K562 (cell line): ENCODE results near the gene MYG1. TPM values are rescaled to one million over a fixed set of nuclear protein-coding genes. Genes with fewer than 3 reads are reported as not detected.
A peak's percentile ranks its signal among the peaks of the same experiment; 100 is the strongest.

ENCODE experiments used
- NFIX ChIP-seq: fragments of 250-450 bp; sonication (Bioruptor Pico); IDR thresholded peaks from 2 replicates; pipeline ENCODE4 v1.4.0; 2020; ENCODE audit warnings: low read depth, mild to moderate bottlenecking, moderate library complexity
- RFX5 ChIP-seq: IDR thresholded peaks from 2 replicates; pipeline ENCODE4 v1.6.1; 2011; ENCODE audit warnings: low read depth, mild to moderate bottlenecking, improper control_type of control experiment, low read length
- RNF2 ChIP-seq: sonication (generic); IDR thresholded peaks from 2 replicates; pipeline ENCODE4 v1.6.1; 2016
- ZNF766 ChIP-seq: fragments of 200-800 bp; sonication (Bioruptor generic); conservative IDR thresholded peaks from 2 replicates; pipeline ENCODE4 v1.6.1; 2016; ENCODE audit warnings: missing genetic modification characterization, missing compliant biosample characterization
- polyA plus RNA-seq, 8 experiments: library from polyadenylated mRNA; depleted of rRNA in 4 of 8; stranded (reverse) in 5 of 8; unstranded in 3 of 8; fragments of >200 nt; fragmentation: Nextera tagmentation in 2 of 8; fragmentation: Illumina TruSeq in 1 of 8; extraction: Ambion mirVana in 2 of 8; extraction: Trizol in 1 of 8; gene quantifications; 2 replicates each; pipeline versions ENCODE4 v1.2.1 to v1.2.3, GENCODE V29; 2011 to 2014; ENCODE audit warnings: inconsistent platforms in 1 of 8, missing spikeins in 1 of 8
- total RNA-seq, 7 experiments: library from RNA; depleted of rRNA in 6 of 7; stranded (reverse); fragments of >200 nt in 6 of 7; fragmentation: Illumina TruSeq in 2 of 7; extraction: Trizol in 2 of 7; gene quantifications; 2 replicates each; pipeline versions ENCODE4 v1.2.1 to v1.2.3, GENCODE V29; 2011 to 2021; ENCODE audit warnings: low replicate concordance in 1 of 7
- TF ChIP-seq, protein P1 (sequence below), 2 experiments: fragments of 450-650 bp in 1 of 2; sonication (generic) in 1 of 2; formaldehyde crosslinking in 1 of 2; IDR thresholded peaks; 2 replicates each; pipeline versions ENCODE4 v1.7.1 to v1.9.0; 2016 to 2022; ENCODE audit warnings: inconsistent platforms in 1 of 2, mild to moderate bottlenecking in 1 of 2, missing genetic modification reagents in 1 of 2
- TF ChIP-seq, protein P2 (sequence below): sonication (generic); formaldehyde crosslinking; IDR thresholded peaks from 2 replicates; pipeline ENCODE4 v1.8.1; 2023; ENCODE audit warnings: mild to moderate bottlenecking, missing genetic modification reagents, moderate library complexity
- TF ChIP-seq, protein P3 (sequence below): fragments of 450-650 bp; IDR thresholded peaks from 2 replicates; pipeline ENCODE4 v1.6.1; 2016
- TF ChIP-seq, protein P4 (sequence below): sonication (generic); formaldehyde crosslinking; IDR thresholded peaks from 2 replicates; pipeline ENCODE4 v1.8.1; 2023; ENCODE audit warnings: mild to moderate bottlenecking, missing genetic modification reagents
- TF ChIP-seq, protein P5 (sequence below): fragments of 450-650 bp; formaldehyde crosslinking; IDR thresholded peaks from 2 replicates; pipeline ENCODE4 v1.4.0; 2020; ENCODE audit warnings: mild to moderate bottlenecking

The MYG1 gene
- total and polyA plus RNA-seq, 9 of the 15 experiments (the other 6 are each of a cell fraction or from before 2014, with no cell fraction given) = 0.45 to 5.6 (median 2.1) TPM

DNA sequence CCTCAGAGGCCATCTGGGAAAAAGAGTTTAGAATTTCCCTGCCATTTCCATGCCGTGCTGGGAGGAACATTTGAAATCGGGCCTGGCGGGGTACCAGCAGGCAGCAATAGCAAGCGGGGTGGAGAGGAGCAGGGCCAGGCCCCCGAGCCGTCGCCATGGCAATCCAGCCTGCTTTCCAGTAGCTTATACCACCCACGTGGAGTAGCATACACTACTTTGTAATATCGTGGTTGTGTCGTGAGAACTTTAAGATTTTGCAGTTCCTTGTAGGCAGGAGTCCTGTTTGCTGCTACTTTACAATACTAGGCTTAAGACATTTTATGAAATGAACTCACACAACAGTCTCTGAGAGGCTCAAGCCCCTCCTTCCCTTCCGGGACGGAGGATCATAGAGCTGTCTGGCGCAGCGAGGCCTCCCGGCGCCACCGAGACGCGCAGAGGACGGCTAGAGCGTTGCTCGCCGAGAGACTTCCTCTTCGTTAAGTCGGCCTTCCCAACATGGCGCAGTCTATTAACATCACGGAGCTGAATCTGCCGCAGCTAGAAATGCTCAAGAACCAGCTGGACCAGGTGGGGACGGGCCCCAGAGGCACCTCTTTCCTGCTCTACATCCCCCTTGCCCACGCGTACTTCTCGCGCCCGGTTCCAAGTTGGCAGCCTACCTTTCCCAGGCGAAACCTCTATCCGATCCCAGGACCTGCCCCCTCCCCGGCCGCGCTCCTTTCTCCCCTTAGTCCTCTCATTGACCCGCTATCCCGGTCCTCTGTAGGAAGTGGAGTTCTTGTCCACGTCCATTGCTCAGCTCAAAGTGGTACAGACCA lies 4.2 kb upstream of the MYG1 start, which contains the start of gene PFDN5 (continued):
- TF ChIP-seq, protein P1, sequence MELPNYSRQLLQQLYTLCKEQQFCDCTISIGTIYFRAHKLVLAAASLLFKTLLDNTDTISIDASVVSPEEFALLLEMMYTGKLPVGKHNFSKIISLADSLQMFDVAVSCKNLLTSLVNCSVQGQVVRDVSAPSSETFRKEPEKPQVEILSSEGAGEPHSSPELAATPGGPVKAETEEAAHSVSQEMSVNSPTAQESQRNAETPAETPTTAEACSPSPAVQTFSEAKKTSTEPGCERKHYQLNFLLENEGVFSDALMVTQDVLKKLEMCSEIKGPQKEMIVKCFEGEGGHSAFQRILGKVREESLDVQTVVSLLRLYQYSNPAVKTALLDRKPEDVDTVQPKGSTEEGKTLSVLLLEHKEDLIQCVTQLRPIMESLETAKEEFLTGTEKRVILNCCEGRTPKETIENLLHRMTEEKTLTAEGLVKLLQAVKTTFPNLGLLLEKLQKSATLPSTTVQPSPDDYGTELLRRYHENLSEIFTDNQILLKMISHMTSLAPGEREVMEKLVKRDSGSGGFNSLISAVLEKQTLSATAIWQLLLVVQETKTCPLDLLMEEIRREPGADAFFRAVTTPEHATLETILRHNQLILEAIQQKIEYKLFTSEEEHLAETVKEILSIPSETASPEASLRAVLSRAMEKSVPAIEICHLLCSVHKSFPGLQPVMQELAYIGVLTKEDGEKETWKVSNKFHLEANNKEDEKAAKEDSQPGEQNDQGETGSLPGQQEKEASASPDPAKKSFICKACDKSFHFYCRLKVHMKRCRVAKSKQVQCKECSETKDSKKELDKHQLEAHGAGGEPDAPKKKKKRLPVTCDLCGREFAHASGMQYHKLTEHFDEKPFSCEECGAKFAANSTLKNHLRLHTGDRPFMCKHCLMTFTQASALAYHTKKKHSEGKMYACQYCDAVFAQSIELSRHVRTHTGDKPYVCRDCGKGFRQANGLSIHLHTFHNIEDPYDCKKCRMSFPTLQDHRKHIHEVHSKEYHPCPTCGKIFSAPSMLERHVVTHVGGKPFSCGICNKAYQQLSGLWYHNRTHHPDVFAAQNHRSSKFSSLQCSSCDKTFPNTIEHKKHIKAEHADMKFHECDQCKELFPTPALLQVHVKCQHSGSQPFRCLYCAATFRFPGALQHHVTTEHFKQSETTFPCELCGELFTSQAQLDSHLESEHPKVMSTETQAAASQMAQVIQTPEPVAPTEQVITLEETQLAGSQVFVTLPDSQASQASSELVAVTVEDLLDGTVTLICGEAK (IDR thresholded peaks at IDR 0.05) = peak; percentile 77
- TF ChIP-seq, protein P1 (CRISPR knock-in tag; IDR thresholded peaks at IDR 0.05) = no peak
- TF ChIP-seq ZNF766 (CRISPR knock-in tag) (no peak), RNF2 (no peak), RFX5 (no peak), NFIX (CRISPR knock-in tag) (no peak)
- TF ChIP-seq, protein P2, sequence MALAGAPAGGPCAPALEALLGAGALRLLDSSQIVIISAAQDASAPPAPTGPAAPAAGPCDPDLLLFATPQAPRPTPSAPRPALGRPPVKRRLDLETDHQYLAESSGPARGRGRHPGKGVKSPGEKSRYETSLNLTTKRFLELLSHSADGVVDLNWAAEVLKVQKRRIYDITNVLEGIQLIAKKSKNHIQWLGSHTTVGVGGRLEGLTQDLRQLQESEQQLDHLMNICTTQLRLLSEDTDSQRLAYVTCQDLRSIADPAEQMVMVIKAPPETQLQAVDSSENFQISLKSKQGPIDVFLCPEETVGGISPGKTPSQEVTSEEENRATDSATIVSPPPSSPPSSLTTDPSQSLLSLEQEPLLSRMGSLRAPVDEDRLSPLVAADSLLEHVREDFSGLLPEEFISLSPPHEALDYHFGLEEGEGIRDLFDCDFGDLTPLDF (CRISPR knock-in tag) = peak; percentile 65; the same call in 1 of the 2 replicates
- TF ChIP-seq, protein P3, sequence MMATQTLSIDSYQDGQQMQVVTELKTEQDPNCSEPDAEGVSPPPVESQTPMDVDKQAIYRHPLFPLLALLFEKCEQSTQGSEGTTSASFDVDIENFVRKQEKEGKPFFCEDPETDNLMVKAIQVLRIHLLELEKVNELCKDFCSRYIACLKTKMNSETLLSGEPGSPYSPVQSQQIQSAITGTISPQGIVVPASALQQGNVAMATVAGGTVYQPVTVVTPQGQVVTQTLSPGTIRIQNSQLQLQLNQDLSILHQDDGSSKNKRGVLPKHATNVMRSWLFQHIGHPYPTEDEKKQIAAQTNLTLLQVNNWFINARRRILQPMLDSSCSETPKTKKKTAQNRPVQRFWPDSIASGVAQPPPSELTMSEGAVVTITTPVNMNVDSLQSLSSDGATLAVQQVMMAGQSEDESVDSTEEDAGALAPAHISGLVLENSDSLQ = peak; percentile 23; the same call in 1 of the 2 replicates
- TF ChIP-seq, protein P4, sequence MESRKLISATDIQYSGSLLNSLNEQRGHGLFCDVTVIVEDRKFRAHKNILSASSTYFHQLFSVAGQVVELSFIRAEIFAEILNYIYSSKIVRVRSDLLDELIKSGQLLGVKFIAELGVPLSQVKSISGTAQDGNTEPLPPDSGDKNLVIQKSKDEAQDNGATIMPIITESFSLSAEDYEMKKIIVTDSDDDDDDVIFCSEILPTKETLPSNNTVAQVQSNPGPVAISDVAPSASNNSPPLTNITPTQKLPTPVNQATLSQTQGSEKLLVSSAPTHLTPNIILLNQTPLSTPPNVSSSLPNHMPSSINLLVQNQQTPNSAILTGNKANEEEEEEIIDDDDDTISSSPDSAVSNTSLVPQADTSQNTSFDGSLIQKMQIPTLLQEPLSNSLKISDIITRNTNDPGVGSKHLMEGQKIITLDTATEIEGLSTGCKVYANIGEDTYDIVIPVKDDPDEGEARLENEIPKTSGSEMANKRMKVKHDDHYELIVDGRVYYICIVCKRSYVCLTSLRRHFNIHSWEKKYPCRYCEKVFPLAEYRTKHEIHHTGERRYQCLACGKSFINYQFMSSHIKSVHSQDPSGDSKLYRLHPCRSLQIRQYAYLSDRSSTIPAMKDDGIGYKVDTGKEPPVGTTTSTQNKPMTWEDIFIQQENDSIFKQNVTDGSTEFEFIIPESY (CRISPR knock-in tag) = no peak
- TF ChIP-seq, protein P5, sequence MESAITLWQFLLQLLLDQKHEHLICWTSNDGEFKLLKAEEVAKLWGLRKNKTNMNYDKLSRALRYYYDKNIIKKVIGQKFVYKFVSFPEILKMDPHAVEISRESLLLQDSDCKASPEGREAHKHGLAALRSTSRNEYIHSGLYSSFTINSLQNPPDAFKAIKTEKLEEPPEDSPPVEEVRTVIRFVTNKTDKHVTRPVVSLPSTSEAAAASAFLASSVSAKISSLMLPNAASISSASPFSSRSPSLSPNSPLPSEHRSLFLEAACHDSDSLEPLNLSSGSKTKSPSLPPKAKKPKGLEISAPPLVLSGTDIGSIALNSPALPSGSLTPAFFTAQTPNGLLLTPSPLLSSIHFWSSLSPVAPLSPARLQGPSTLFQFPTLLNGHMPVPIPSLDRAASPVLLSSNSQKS (CRISPR knock-in tag) = no peak
